ENCODE measurements around the gene PLA2G4F.

DNA sequence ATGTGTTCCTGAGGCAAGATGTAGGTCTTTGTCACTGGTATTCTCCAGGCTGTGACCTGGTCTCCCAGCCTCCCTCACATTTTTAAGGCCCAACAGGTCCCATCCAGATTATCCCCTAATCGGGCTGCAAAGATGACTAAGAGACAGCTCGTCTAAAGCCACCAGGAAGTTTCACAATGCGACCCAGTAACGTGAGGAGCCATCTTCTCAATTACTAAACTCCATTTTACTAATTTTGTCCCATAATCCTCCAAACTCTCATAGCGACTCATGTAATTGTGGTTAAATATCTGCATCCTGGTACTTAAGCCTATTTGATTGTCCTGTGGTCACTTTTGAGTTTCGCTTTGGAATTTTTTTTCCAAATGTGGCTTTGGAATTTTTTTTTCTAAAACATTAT lies 8.7 kb upstream of the PLA2G4F start:
- TF ChIP-seq NFRKB (IDR thresholded peaks at IDR 0.05) (no peak), ELF4 (IDR thresholded peaks at IDR 0.05) (no peak), ARNT (IDR thresholded peaks at IDR 0.05) (no peak)
